ENCODE measurements around the gene EME1.

- TF ChIP-seq POLR2A (IDR thresholded peaks at IDR 0.05; ENCODE audit: low read length) (no peak), GATA1 (IDR thresholded peaks at IDR 0.05; ENCODE audit: low read depth, low read length) (no peak)
These were observed 8.3 kb upstream of the EME1 start for GRCh38 chr17:50364715-50365114.

Measured in erythroblast (primary cell).